K562 (cell line): ENCODE data around the gene FTH1. TPM values are rescaled to one million over a fixed set of nuclear protein-coding genes. Genes with fewer than 3 reads are reported as not detected.

ENCODE experiments used
- BCOR ChIP-seq: fragments of 450-650 bp; IDR thresholded peaks from 2 replicates; pipeline ENCODE4 v1.6.1; 2016
- DDX20 ChIP-seq: fragments of 450-650 bp; IDR thresholded peaks from 2 replicates; pipeline ENCODE4 v1.6.1; 2016; ENCODE audit warnings: missing genetic modification characterization, low read depth, mild to moderate bottlenecking, missing compliant biosample characterization, moderate library complexity
- HNRNPH1 ChIP-seq: fragments of 200-400 bp; formaldehyde crosslinking; optimal IDR thresholded peaks from 2 replicates; pipeline ENCODE3; 2017; ENCODE audit warnings: low read depth, mild to moderate bottlenecking, low read length, moderate library complexity
- MGA ChIP-seq: fragments of 450-650 bp; IDR thresholded peaks from 2 replicates; pipeline ENCODE4 v1.6.1; 2016; ENCODE audit warnings: mild to moderate bottlenecking, moderate library complexity
- NCOR1 ChIP-seq: fragments of 450-650 bp; IDR thresholded peaks from 2 replicates; pipeline ENCODE4 v1.6.1; 2016; ENCODE audit warnings: mild to moderate bottlenecking, moderate library complexity
- NFYB ChIP-seq: IDR thresholded peaks from 2 replicates; pipeline ENCODE4 v1.6.1; 2011; ENCODE audit warnings: mild to moderate bottlenecking, moderate library complexity; ENCODE audit not compliant: insufficient read length; ENCODE audit errors: extremely low read depth
- THRAP3 ChIP-seq: fragments of 450-650 bp; IDR thresholded peaks from 2 replicates; pipeline ENCODE4 v1.6.1; 2016; ENCODE audit warnings: mild to moderate bottlenecking, inconsistent platforms, borderline replicate concordance
- ZC3H8 ChIP-seq: fragments of 450-650 bp; IDR thresholded peaks from 2 replicates; pipeline ENCODE4 v1.6.1; 2017
- polyA plus RNA-seq, 8 experiments: library from polyadenylated mRNA; depleted of rRNA in 4 of 8; stranded (reverse) in 5 of 8; unstranded in 3 of 8; fragments of >200 nt; fragmentation: Nextera tagmentation in 2 of 8; fragmentation: Illumina TruSeq in 1 of 8; extraction: Ambion mirVana in 2 of 8; extraction: Trizol in 1 of 8; gene quantifications; 2 replicates each; pipeline versions ENCODE4 v1.2.1 to v1.2.3, GENCODE V29; 2011 to 2014; ENCODE audit warnings: inconsistent platforms in 1 of 8, missing spikeins in 1 of 8
- total RNA-seq, 7 experiments: library from RNA; depleted of rRNA in 6 of 7; stranded (reverse); fragments of >200 nt in 6 of 7; fragmentation: Illumina TruSeq in 2 of 7; extraction: Trizol in 2 of 7; gene quantifications; 2 replicates each; pipeline versions ENCODE4 v1.2.1 to v1.2.3, GENCODE V29; 2011 to 2021; ENCODE audit warnings: low replicate concordance in 1 of 7
- TF ChIP-seq, protein P1 (sequence below): IDR thresholded peaks from 3 replicates; pipeline ENCODE4 v1.6.1; 2011; ENCODE audit warnings: borderline replicate concordance, mild to moderate bottlenecking, moderate library complexity; ENCODE audit not compliant: insufficient read length; ENCODE audit errors: extremely low read depth
- TF ChIP-seq, protein P2 (sequence below): fragments of 450-650 bp; formaldehyde crosslinking; IDR thresholded peaks from 2 replicates; pipeline ENCODE4 v1.4.0; 2020; ENCODE audit warnings: mild to moderate bottlenecking, moderate library complexity

Gene FTH1
- total and polyA plus RNA-seq, 9 of the 15 experiments (the other 6 are each of a cell fraction or from before 2014, with no cell fraction given) = 370 to 3,146 (median 802) TPM

GRCh38 chr11:61967116-61967923 lies at the start of gene FTH1 (continued):
- TF ChIP-seq HNRNPH1 = no peak
- peak; percentile 76 for TF ChIP-seq NCOR1
- TF ChIP-seq NFYB = peak; percentile 61
- TF ChIP-seq, protein P1, sequence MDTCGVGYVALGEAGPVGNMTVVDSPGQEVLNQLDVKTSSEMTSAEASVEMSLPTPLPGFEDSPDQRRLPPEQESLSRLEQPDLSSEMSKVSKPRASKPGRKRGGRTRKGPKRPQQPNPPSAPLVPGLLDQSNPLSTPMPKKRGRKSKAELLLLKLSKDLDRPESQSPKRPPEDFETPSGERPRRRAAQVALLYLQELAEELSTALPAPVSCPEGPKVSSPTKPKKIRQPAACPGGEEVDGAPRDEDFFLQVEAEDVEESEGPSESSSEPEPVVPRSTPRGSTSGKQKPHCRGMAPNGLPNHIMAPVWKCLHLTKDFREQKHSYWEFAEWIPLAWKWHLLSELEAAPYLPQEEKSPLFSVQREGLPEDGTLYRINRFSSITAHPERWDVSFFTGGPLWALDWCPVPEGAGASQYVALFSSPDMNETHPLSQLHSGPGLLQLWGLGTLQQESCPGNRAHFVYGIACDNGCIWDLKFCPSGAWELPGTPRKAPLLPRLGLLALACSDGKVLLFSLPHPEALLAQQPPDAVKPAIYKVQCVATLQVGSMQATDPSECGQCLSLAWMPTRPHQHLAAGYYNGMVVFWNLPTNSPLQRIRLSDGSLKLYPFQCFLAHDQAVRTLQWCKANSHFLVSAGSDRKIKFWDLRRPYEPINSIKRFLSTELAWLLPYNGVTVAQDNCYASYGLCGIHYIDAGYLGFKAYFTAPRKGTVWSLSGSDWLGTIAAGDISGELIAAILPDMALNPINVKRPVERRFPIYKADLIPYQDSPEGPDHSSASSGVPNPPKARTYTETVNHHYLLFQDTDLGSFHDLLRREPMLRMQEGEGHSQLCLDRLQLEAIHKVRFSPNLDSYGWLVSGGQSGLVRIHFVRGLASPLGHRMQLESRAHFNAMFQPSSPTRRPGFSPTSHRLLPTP = no peak
- TF ChIP-seq BCOR = no peak
- TF ChIP-seq ZC3H8 = no peak
- no peak for TF ChIP-seq THRAP3
- TF ChIP-seq MGA = no peak
- TF ChIP-seq, protein P2, sequence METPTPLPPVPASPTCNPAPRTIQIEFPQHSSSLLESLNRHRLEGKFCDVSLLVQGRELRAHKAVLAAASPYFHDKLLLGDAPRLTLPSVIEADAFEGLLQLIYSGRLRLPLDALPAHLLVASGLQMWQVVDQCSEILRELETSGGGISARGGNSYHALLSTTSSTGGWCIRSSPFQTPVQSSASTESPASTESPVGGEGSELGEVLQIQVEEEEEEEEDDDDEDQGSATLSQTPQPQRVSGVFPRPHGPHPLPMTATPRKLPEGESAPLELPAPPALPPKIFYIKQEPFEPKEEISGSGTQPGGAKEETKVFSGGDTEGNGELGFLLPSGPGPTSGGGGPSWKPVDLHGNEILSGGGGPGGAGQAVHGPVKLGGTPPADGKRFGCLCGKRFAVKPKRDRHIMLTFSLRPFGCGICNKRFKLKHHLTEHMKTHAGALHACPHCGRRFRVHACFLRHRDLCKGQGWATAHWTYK (CRISPR knock-in tag) = no peak
- TF ChIP-seq DDX20 (tag) = no peak
